H1 (cell line): Measurements from ENCODE around the gene ARL5A. TPM values are rescaled to one million over a fixed set of nuclear protein-coding genes. Genes with fewer than 3 reads are reported as not detected.

Experiments
- CTCF ChIA-PET: fragments of 300-600 bp; sonication (Branson Sonifier 250); formaldehyde crosslinking; loops from one replicate; lab custom pipeline; 2021; ENCODE audit not compliant: partially characterized antibody; lab: Charles Lee
- POLR2A ChIA-PET: fragments of 300-600 bp; sonication (Branson Sonifier 250); formaldehyde crosslinking; loops from one replicate; lab custom pipeline; 2021; ENCODE audit warnings: inconsistent platforms; ENCODE audit not compliant: partially characterized antibody; lab: Charles Lee
- DNase-seq, 2 experiments: peaks; one replicate each; pipeline versions ENCODE4 v3.0.0 to v3.0.0-alpha.2; 2010 to 2022; ENCODE audit warnings: low spot score in 2 of 2, low read depth in 1 of 2, mixed read lengths in 1 of 2
- FAIRE-seq: peaks from 2 replicates; lab custom pipeline; 2011; peaks lifted over from hg19 to GRCh38; lab: Jason Lieb, UNC
- H2AFZ ChIP-seq: 2 replicates; pipeline ENCODE4 v1.8.1; 2012; ENCODE audit warnings: low read length, inconsistent platforms
- H2AK5ac ChIP-seq: 2 replicates; pipeline ENCODE4 v1.6.1; 2013; ENCODE audit warnings: low read depth, low read length
- H2BK120ac ChIP-seq: replicated peaks from 2 replicates; pipeline ENCODE3; 2013; ENCODE audit warnings: low read depth, low read length, inconsistent platforms
- H2BK12ac ChIP-seq: 2 replicates; pipeline ENCODE4 v1.6.1; 2013; ENCODE audit warnings: low read depth, low read length
- H2BK15ac ChIP-seq: 2 replicates; pipeline ENCODE4 v1.6.1; 2013; ENCODE audit warnings: low read length
- H2BK20ac ChIP-seq: 2 replicates; pipeline ENCODE4 v1.6.1; 2013; ENCODE audit warnings: low read length
- H2BK5ac ChIP-seq: 2 replicates; pipeline ENCODE4 v1.6.1; 2013; ENCODE audit warnings: low read depth, low read length
- H3K14ac ChIP-seq: 2 replicates; pipeline ENCODE4 v1.6.1; 2013; ENCODE audit warnings: inconsistent platforms; ENCODE audit not compliant: insufficient read length
- H3K18ac ChIP-seq: 2 replicates; pipeline ENCODE4 v1.6.1; 2013; ENCODE audit warnings: low read length; ENCODE audit errors: extremely low read depth
- H3K23ac ChIP-seq: 2 replicates; pipeline ENCODE4 v1.6.1; 2013; ENCODE audit warnings: inconsistent platforms; ENCODE audit not compliant: insufficient read length
- H3K23me2 ChIP-seq: 2 replicates; pipeline ENCODE4 v1.6.1; 2013; ENCODE audit warnings: low read depth, low read length
- H3K27ac ChIP-seq: 2 replicates; pipeline ENCODE4 v1.6.1; 2011; ENCODE audit warnings: low read depth, low read length, inconsistent platforms
- H3K27me3 ChIP-seq, 4 experiments: replicated peaks in 1 of 4; 1 replicate in 1 of 4; 2 replicates in 3 of 4; pipeline versions ENCODE4 v1.6.1 to v1.8.1; 2011 to 2013; ENCODE audit warnings: low read length in 3 of 4, mild to moderate bottlenecking in 3 of 4, inconsistent platforms in 2 of 4, mixed read lengths in 2 of 4, moderate library complexity in 1 of 4; ENCODE audit not compliant: control insufficient read depth in 3 of 4, insufficient read depth in 3 of 4; ENCODE audit errors: extremely low read depth in 1 of 4
- H3K36me3 ChIP-seq, 4 experiments: 2 replicates each; pipeline versions ENCODE4 v1.6.1 to v1.8.1; 2011 to 2013; ENCODE audit warnings: mild to moderate bottlenecking in 4 of 4, low read length in 3 of 4, moderate library complexity in 2 of 4, control low read depth in 1 of 4, inconsistent platforms in 1 of 4; ENCODE audit not compliant: insufficient read depth in 4 of 4, control insufficient read depth in 2 of 4
- H3K4ac ChIP-seq: replicated peaks from 2 replicates; pipeline ENCODE3; 2013; ENCODE audit warnings: low read length, low read depth, mixed read lengths, inconsistent platforms; ENCODE audit not compliant: insufficient read length
- H3K4me1 ChIP-seq, 4 experiments: replicated peaks in 1 of 4; 1 replicate in 1 of 4; 2 replicates in 3 of 4; pipeline versions ENCODE4 v1.6.1 to v1.8.1; 2011 to 2013; ENCODE audit warnings: low read length in 3 of 4, inconsistent platforms in 2 of 4, mixed read lengths in 1 of 4; ENCODE audit not compliant: insufficient read depth in 4 of 4, control insufficient read depth in 3 of 4
- H3K4me2 ChIP-seq, 2 experiments: 2 replicates each; pipeline versions ENCODE4 v1.6.1 to v1.8.1; 2011 to 2013; ENCODE audit warnings: low read depth in 2 of 2, low read length in 2 of 2, control low read depth in 1 of 2, inconsistent platforms in 1 of 2, mild to moderate bottlenecking in 1 of 2; ENCODE audit not compliant: insufficient read depth in 1 of 2
- H3K4me3 ChIP-seq, 4 experiments: fragments of 200-600, 300-600 bp in 1 of 4; sonication (generic), shearing (Covaris generic), sonication (Bioruptor Twin) in 1 of 4; 2 replicates each; pipeline versions ENCODE4 v1.5.1 to v1.8.1; 2011 to 2016; ENCODE audit warnings: low read length in 4 of 4, low read depth in 3 of 4, control low read depth in 2 of 4, inconsistent platforms in 2 of 4, mild to moderate bottlenecking in 2 of 4, mixed read lengths in 1 of 4, moderate library complexity in 1 of 4; ENCODE audit not compliant: insufficient read depth in 2 of 4; ENCODE audit errors: extremely low read depth in 1 of 4
- H3K56ac ChIP-seq: replicated peaks from 2 replicates; pipeline ENCODE3; 2013; ENCODE audit warnings: low read depth, mild to moderate bottlenecking, mixed read lengths, low read length, inconsistent platforms; ENCODE audit not compliant: insufficient read length
- H3K79me1 ChIP-seq: 2 replicates; pipeline ENCODE4 v1.6.1; 2013; ENCODE audit warnings: low read depth, low read length, control low read depth
- H3K79me2 ChIP-seq, 2 experiments: 2 replicates each; pipeline versions ENCODE4 v1.6.1 to v1.8.1; 2012 to 2013; ENCODE audit warnings: low read length in 2 of 2, mild to moderate bottlenecking in 2 of 2, inconsistent platforms in 1 of 2; ENCODE audit not compliant: insufficient read depth in 2 of 2, control insufficient read depth in 1 of 2
- H3K9ac ChIP-seq, 4 experiments: replicated peaks in 1 of 4; 1 replicate in 1 of 4; 2 replicates in 3 of 4; pipeline versions ENCODE4 v1.6.1 to v1.8.1; 2011 to 2013; ENCODE audit warnings: low read depth in 3 of 4, low read length in 3 of 4, control low read depth in 2 of 4, mild to moderate bottlenecking in 2 of 4, moderate library complexity in 2 of 4, inconsistent platforms in 1 of 4; ENCODE audit errors: extremely low read depth in 1 of 4
- H3K9me3 ChIP-seq, 2 experiments: 2 replicates each; pipeline versions ENCODE4 v1.6.1 to v1.8.1; 2012 to 2013; ENCODE audit warnings: mild to moderate bottlenecking in 2 of 2, moderate library complexity in 2 of 2, control low read depth in 1 of 2, inconsistent platforms in 1 of 2, low read depth in 1 of 2, low read length in 1 of 2, mixed read lengths in 1 of 2; ENCODE audit not compliant: insufficient read depth in 2 of 2
- H4K20me1 ChIP-seq, 2 experiments: replicated peaks in 1 of 2; 2 replicates each; pipeline versions ENCODE3 to v1.8.1; 2011 to 2013; ENCODE audit warnings: inconsistent platforms in 2 of 2, low read length in 2 of 2, mild to moderate bottlenecking in 1 of 2; ENCODE audit not compliant: insufficient read depth in 2 of 2, control insufficient read depth in 1 of 2
- H4K5ac ChIP-seq: 2 replicates; pipeline ENCODE4 v1.6.1; 2013; ENCODE audit warnings: low read length, low read depth, mixed read lengths, inconsistent platforms; ENCODE audit not compliant: insufficient read length
- H4K8ac ChIP-seq: 2 replicates; pipeline ENCODE4 v1.8.0; 2013; ENCODE audit warnings: mild to moderate bottlenecking, moderate library complexity, low read length, inconsistent platforms; ENCODE audit not compliant: insufficient read depth; ENCODE audit errors: extremely low read depth
- H4K91ac ChIP-seq: replicated peaks from 2 replicates; pipeline ENCODE3; 2013; ENCODE audit warnings: low read length, mixed read lengths, inconsistent platforms; ENCODE audit not compliant: insufficient read length
- CHD7 ChIP-seq: fragments of 300-600 bp; sonication (generic); IDR thresholded peaks from 2 replicates; pipeline ENCODE4 v1.7.1; 2012; ENCODE audit warnings: low read length, moderate library complexity, mild to moderate bottlenecking, inconsistent platforms; ENCODE audit not compliant: insufficient replicate concordance
- polyA plus RNA-seq, 7 experiments: library from polyadenylated mRNA; depleted of rRNA in 3 of 7; stranded (reverse) in 5 of 7; unstranded in 2 of 7; fragments of >200 nt in 5 of 7; fragments of 200-250 nt in 2 of 7; gene quantifications; 1 replicate in 5 of 7; 2 replicates in 1 of 7; 4 replicates in 1 of 7; pipeline versions ENCODE4 v1.2.1 to v1.2.3, GENCODE V29; 2011 to 2013; ENCODE audit warnings: missing spikeins in 2 of 7, mixed read lengths in 2 of 7
- total RNA-seq: library from RNA; stranded (reverse); fragmentation: NEBNext Ultra II Directional; extraction: Animal tissue kit (Norgen Biotek cat#: 25700); gene quantifications from 2 replicates; pipeline ENCODE4 v1.2.1, GENCODE V29; 2021

ARL5A gene
- total and polyA plus RNA-seq, 2 of the 8 experiments (the other 6 are each of a cell fraction or from before 2014, with no cell fraction given): 12.6 to 86.3 TPM

- H3K27me3 ChIP-seq: no peaks in the 10 kb centered on the region
- H3K4me2 ChIP-seq: no peak overlapping the region
- no peak overlapping the region for H2BK15ac ChIP-seq
- no peak overlapping the region for H4K8ac ChIP-seq
- H3K4ac ChIP-seq: no peak overlapping the region
- DNase-seq (no peak), FAIRE-seq (no peak)
- no peak overlapping the region for H3K23ac ChIP-seq
- no peak overlapping the region for H4K5ac ChIP-seq
- H2BK12ac ChIP-seq: no peak overlapping the region
- ChIA-PET POLR2A (interaction anchor here (1.2 to 2.2 kb wide), 3 partner anchors 12 to 28 kb away, joined by 3 to 5 read pairs (median 4); partner anchors contain the start of gene ARL5A), CTCF (interaction anchor here (1.1 to 3.5 kb wide), 6 partner anchors 11 to 142 kb away, joined by 3 to 22 read pairs (median 6); no protein-coding TSS in a partner anchor)
- no peak overlapping the region for H3K18ac ChIP-seq
- H2BK5ac ChIP-seq: no peak overlapping the region
- H3K79me2 ChIP-seq: no peaks in the 10 kb centered on the region
- H3K9me3 ChIP-seq: no peaks in the 10 kb centered on the region
- H3K79me1 ChIP-seq: no peaks in the 10 kb centered on the region
- no peaks in the 10 kb centered on the region for H4K20me1 ChIP-seq
- no peak overlapping the region for H4K91ac ChIP-seq
- H3K23me2 ChIP-seq: peaks cover 3% of the 10 kb centered on the region
- H3K27ac ChIP-seq: no peak overlapping the region
- no peak overlapping the region for H3K4me3 ChIP-seq
- H3K36me3 ChIP-seq: peaks cover 4 to 60% (median 19%) of the 10 kb centered on the region in 4 experiments; a peak in 7 of 8 replicates
- H2AFZ ChIP-seq: no peak overlapping the region
- H3K4me1 ChIP-seq: no peaks in the 10 kb centered on the region
- H2AK5ac ChIP-seq: no peak overlapping the region
- no peak overlapping the region for H3K9ac ChIP-seq
- no peak overlapping the region for H2BK120ac ChIP-seq
- no peak overlapping the region for H2BK20ac ChIP-seq
- no peak overlapping the region for H3K56ac ChIP-seq
- H3K14ac ChIP-seq: no peak overlapping the region
- no peak for TF ChIP-seq CHD7
These were observed 22.3 kb downstream of the ARL5A start for GRCh38 chr2:151805961-151806360.
